ENCODE data around the gene C3orf20.

C3orf20 gene

DNA sequence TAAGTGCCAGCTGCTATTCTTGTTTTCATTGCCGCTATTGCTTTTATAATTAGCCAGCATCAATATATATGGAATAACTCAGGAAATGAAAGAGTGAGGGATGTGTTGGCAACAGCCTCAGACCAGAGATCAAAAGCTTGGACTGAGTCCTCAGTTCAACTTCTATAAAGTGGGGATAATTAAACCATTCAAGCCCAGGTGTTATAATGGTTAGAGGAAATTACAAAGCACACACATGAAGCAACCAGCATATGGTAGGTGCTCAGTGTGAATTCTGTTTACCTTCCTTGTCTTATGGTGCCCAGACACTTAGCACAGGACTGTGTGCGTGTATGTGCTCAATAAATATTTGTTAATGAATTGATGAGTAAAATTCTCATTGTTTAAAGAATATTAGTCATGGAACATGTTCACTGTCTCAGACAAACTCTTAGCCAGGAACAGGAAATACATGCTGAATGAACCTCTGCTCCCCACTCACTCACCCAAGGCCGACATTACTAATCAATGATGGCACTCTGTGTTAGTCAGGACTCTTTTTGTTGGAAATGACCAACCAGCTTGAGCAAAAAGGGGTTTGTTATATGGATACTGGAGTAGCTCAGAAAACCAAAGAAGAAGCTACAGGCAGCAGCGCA lies 40.1 kb upstream of the C3orf20 start:
- intact Hi-C loops (cut with DNase I; ENCODE audit: low total_unique reads), result no loop called here
- Histone ChIP-seq H3K27ac (no peak overlapping the region), H3K36me3 (no peaks in the 10 kb centered on the region), H3K4me3 (no peak overlapping the region), H3K9me3 (no peaks in the 10 kb centered on the region), H3K4me1 (no peaks in the 10 kb centered on the region), H3K27me3 (peaks cover 0 to 28% of the 10 kb centered on the region in 2 donors)
- no peak for DNase-seq
- TF ChIP-seq, protein P1, sequence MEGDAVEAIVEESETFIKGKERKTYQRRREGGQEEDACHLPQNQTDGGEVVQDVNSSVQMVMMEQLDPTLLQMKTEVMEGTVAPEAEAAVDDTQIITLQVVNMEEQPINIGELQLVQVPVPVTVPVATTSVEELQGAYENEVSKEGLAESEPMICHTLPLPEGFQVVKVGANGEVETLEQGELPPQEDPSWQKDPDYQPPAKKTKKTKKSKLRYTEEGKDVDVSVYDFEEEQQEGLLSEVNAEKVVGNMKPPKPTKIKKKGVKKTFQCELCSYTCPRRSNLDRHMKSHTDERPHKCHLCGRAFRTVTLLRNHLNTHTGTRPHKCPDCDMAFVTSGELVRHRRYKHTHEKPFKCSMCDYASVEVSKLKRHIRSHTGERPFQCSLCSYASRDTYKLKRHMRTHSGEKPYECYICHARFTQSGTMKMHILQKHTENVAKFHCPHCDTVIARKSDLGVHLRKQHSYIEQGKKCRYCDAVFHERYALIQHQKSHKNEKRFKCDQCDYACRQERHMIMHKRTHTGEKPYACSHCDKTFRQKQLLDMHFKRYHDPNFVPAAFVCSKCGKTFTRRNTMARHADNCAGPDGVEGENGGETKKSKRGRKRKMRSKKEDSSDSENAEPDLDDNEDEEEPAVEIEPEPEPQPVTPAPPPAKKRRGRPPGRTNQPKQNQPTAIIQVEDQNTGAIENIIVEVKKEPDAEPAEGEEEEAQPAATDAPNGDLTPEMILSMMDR (IDR thresholded peaks at IDR 0.05), result no peak

DNA sequence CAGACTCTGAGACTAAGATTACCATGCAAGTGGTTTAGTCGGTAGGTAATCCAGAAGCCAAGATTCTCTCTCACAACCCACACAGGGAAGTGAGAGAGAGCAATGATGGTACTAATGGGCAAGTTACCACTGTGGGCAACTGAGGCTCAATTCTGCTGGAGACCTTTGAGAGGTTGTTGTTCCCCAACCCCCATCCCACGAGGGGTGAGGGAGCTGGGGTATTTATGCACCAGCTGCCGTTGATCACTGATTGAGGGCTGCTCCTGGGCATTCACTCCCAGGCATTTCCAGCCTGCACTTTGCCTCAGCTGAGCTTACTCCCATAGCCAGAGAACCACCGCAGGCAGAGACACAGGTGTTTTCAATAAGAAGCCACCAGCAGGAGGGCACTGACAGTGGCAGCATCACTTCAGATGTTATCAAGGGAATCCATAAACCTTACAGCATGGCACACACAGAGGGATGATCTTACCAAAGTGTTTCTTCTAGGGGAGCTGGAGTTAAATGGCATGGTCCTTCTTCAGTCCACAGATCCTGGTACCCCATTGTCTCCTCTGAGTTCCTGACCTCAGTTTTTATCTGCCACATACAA lies 38.3 kb upstream of the C3orf20 start:
- Histone ChIP-seq H3K4me3 (no peak overlapping the region), H3K4me1 (no peaks in the 10 kb centered on the region), H3K36me3 (no peaks in the 10 kb centered on the region), H3K27me3 (peaks cover 0 to 45% of the 10 kb centered on the region in 2 donors), H3K27ac (no peak overlapping the region), H3K9me3 (no peaks in the 10 kb centered on the region)
- intact Hi-C loops (cut with DNase I; ENCODE audit: low total_unique reads), result no loop called here
- TF ChIP-seq, protein P1 (IDR thresholded peaks at IDR 0.05), result no peak
- no peak for DNase-seq

DNA sequence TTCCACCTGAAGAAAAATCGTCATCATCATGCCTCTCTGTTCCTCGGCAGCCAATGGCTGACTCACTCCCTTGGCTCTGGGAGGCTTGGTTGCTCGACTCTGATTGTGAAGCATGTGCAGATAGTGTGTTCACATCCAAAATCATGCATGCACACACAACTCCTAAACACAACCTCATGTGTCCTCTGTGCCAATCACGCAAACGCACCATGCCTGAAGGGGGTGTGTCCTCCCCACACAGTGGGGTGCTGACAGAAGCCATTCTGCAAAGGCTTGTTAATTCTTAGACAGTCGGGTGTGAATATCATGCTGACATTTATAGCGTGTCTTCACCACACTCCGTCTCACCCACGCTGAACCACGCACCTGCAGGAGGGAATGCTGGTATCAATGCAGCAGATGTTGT lies 34.8 kb upstream of the C3orf20 start:
- Histone ChIP-seq H3K4me3 (no peak overlapping the region), H3K27ac (no peak overlapping the region)
- intact Hi-C loops (cut with DNase I; ENCODE audit: low total_unique reads), result loop anchor here (10.0 kb wide), 1 partner anchor 745 kb away; no protein-coding TSS in a partner anchor

DNA sequence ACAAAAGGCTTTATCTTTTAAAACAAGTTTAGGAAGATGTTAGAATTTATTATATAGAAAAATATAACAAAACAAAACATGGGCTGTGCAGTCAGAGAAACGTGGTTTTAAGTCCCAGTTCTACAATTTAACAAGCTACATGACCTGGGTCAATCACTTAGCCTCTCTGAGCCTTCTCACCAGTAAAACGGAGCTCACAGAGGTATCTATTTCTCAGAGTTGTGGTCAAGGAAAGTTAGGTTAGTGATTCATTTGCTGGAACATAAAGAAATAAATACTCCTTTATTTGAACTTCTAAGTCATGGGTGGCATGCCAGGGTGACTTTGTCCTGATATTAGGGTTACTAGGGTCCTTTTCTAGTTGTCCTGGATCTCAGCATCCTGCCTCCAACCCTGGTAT lies 34.2 kb upstream of the C3orf20 start:
- intact Hi-C loops (cut with DNase I; ENCODE audit: low total_unique reads), result loop anchor here (10.0 kb wide), 1 partner anchor 746 kb away; no protein-coding TSS in a partner anchor
- Histone ChIP-seq H3K36me3 (no peaks in the 10 kb centered on the region), H3K27ac (no peak overlapping the region), H3K9me3 (no peaks in the 10 kb centered on the region), H3K4me3 (no peak overlapping the region), H3K27me3 (peaks cover 0 to 61% of the 10 kb centered on the region in 2 donors), H3K4me1 (no peaks in the 10 kb centered on the region)
- TF ChIP-seq, protein P1 (IDR thresholded peaks at IDR 0.05), result no peak
- DNase-seq, result no peak

More for the DNA sequence above, 34.8 kb upstream of the C3orf20 start:
- Histone ChIP-seq H3K9me3 (no peaks in the 10 kb centered on the region), H3K27me3 (peaks cover 0 to 64% of the 10 kb centered on the region in 2 donors), H3K4me1 (no peaks in the 10 kb centered on the region), H3K36me3 (no peaks in the 10 kb centered on the region)
- DNase-seq, result no peak
- TF ChIP-seq, protein P1 (IDR thresholded peaks at IDR 0.05), result no peak

DNA sequence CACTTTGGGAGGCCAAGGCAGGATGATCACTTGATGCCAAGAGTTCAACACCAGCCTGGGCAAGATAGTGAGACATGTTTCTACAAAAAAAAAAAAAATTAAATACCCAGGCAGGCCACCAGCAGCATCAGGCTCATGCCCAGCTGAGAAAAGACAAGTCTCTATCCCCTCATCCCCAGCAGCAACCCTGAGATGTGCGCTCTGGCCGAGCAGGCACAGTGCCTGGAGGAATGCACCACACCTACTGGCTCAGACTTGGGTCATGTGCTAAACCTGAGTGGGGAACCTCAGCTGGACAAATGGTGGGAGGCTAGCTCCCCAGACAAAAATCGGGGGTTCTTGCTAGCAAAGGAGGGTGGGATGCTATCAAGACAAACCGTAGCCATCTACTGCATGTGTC lies 33.6 kb upstream of the C3orf20 start:
- Histone ChIP-seq H3K4me3 (no peak overlapping the region), H3K9me3 (no peaks in the 10 kb centered on the region), H3K27ac (no peak overlapping the region), H3K36me3 (no peaks in the 10 kb centered on the region), H3K27me3 (peaks cover 0 to 56% of the 10 kb centered on the region in 2 donors), H3K4me1 (no peaks in the 10 kb centered on the region)
- no peak for DNase-seq
- TF ChIP-seq, protein P1 (IDR thresholded peaks at IDR 0.05), result no peak
- intact Hi-C loops (cut with DNase I; ENCODE audit: low total_unique reads), result loop anchor here (10.0 kb wide), 1 partner anchor 747 kb away; no protein-coding TSS in a partner anchor

Measured in tibial artery (tissue), 4 donors.